HEK293T (cell line): ENCODE results near the gene FREY1.
"Not testable (repeated sequence)": the region's sequence is repeated elsewhere in the genome, so short reads cannot be mapped to it uniquely, and the experiment has no call there.

Experiments
- CTCF ChIA-PET: fragments of 350-600 bp; formaldehyde crosslinking; extraction: SDS; loops from one replicate; lab custom pipeline; 2021; ENCODE audit warnings: antibody characterized with exemption, inconsistent platforms; lab: Yijun Ruan, JAX
- POLR2A ChIA-PET: fragments of 350-600 bp; formaldehyde crosslinking; extraction: SDS; loops from one replicate; lab custom pipeline; 2020; ENCODE audit warnings: antibody characterized with exemption, inconsistent platforms; lab: Yijun Ruan, JAX
- DNase-seq: peaks from one replicate; pipeline ENCODE4 v3.0.0; 2012; ENCODE audit warnings: mixed read lengths; ENCODE audit errors: extremely low spot score
- ARNT ChIP-seq: fragments of 450-650 bp; IDR thresholded peaks from 2 replicates; pipeline ENCODE4 v1.6.1; 2017; ENCODE audit warnings: mild to moderate bottlenecking
- BHLHE40 ChIP-seq: fragments of 450-650 bp; IDR thresholded peaks from 2 replicates; pipeline ENCODE4 v1.6.1; 2016; ENCODE audit warnings: mild to moderate bottlenecking, moderate library complexity, borderline replicate concordance
- CTBP1 ChIP-seq: fragments of 450-650 bp; IDR thresholded peaks from 2 replicates; pipeline ENCODE4 v1.6.1; 2016; ENCODE audit warnings: borderline replicate concordance
- ELF4 ChIP-seq: fragments of 450-650 bp; IDR thresholded peaks from 2 replicates; pipeline ENCODE4 v1.6.1; 2017; ENCODE audit warnings: antibody characterized with exemption
- FOXA1 ChIP-seq: fragments of 450-650 bp; IDR thresholded peaks from 2 replicates; pipeline ENCODE4 v1.6.1; 2016; ENCODE audit warnings: mild to moderate bottlenecking
- FOXK2 ChIP-seq: fragments of 450-650 bp; IDR thresholded peaks from 2 replicates; pipeline ENCODE4 v1.6.1; 2016; ENCODE audit warnings: mild to moderate bottlenecking
- FOXM1 ChIP-seq: fragments of 450-650 bp; IDR thresholded peaks from 2 replicates; pipeline ENCODE4 v1.6.1; 2017; ENCODE audit warnings: mild to moderate bottlenecking, borderline replicate concordance
- HDGF ChIP-seq: fragments of 450-650 bp; IDR thresholded peaks from 2 replicates; pipeline ENCODE4 v1.6.1; 2017; ENCODE audit warnings: antibody characterized with exemption, borderline replicate concordance
- L3MBTL2 ChIP-seq: fragments of 450-650 bp; conservative IDR thresholded peaks from 2 replicates; pipeline ENCODE4 v1.6.1; 2016; ENCODE audit warnings: mild to moderate bottlenecking
- LEF1 ChIP-seq: fragments of 450-650 bp; IDR thresholded peaks from 2 replicates; pipeline ENCODE4 v1.6.1; 2017; ENCODE audit warnings: mild to moderate bottlenecking, borderline replicate concordance
- NFRKB ChIP-seq: fragments of 450-650 bp; IDR thresholded peaks from 2 replicates; pipeline ENCODE4 v1.6.1; 2016; ENCODE audit warnings: mild to moderate bottlenecking, moderate library complexity
- SP1 ChIP-seq: fragments of 450-650 bp; IDR thresholded peaks from 2 replicates; pipeline ENCODE4 v1.6.1; 2017
- SUZ12 ChIP-seq: fragments of 450-650 bp; IDR thresholded peaks from 2 replicates; pipeline ENCODE4 v1.6.1; 2016; ENCODE audit warnings: mild to moderate bottlenecking
- TARDBP ChIP-seq: fragments of 450-650 bp; IDR thresholded peaks from 2 replicates; pipeline ENCODE4 v1.6.1; 2016
- ZNF384 ChIP-seq: fragments of 450-650 bp; IDR thresholded peaks from 2 replicates; pipeline ENCODE4 v1.6.1; 2016
- TF ChIP-seq, protein P1 (sequence below): fragments of 450-650 bp; IDR thresholded peaks from 2 replicates; pipeline ENCODE4 v1.6.1; 2016

Gene FREY1

GRCh38 chr11:45909594-45910475, 2.8 kb upstream of the FREY1 start:
- ChIA-PET POLR2A (interaction anchor here (1.3 kb wide), 1 partner anchor 8 kb away, joined by 4 read pairs; the partner anchor contains the start of gene PEX16), CTCF (no interaction called here)
- no peak for DNase-seq
- no peak for TF ChIP-seq SP1
- no peak for TF ChIP-seq LEF1
- no peak for TF ChIP-seq FOXM1
- TF ChIP-seq FOXK2, result no peak

DNA sequence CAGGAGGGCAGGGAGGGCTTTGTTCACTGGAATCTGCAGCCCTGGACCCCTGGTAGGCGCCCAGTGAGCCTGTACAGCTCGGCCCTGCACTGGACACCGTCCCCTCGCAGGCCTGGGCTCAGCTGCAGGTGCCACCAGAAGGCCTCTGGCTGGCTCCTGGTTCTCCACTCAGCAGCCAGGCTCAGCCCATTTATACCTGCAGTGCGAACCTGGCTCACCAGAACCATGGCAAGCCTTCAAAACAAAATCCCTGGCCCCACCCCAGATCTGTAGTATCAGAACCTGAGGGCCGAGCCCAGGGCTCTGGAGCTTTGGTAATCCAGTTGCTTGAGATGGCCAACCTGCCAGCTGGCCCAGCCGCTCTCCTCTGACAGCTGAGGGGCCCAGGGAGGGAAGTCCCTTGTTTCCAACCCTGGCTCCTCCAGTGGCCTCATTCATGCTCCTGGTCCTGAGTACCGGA, 870 bp upstream of the FREY1 start:
- ChIA-PET CTCF (no interaction called here), POLR2A (interaction anchor here (1.1 kb wide), 1 partner anchor 9 kb away, joined by 5 read pairs; the partner anchor contains the start of gene PEX16)
- TF ChIP-seq FOXA1, result no peak
- no peak for DNase-seq

- ChIA-PET CTCF (no interaction called here), POLR2A (no interaction called here)
- no peak for TF ChIP-seq FOXK2
- DNase-seq, result no peak
These were observed 882 bp downstream of the FREY1 start for GRCh38 chr11:45906096-45906682.

- DNase-seq, POLR2A ChIA-PET, CTCF ChIA-PET: not testable (repeated sequence)
These were observed 1.5 kb downstream of the FREY1 start for GRCh38 chr11:45905576-45905975.

DNA sequence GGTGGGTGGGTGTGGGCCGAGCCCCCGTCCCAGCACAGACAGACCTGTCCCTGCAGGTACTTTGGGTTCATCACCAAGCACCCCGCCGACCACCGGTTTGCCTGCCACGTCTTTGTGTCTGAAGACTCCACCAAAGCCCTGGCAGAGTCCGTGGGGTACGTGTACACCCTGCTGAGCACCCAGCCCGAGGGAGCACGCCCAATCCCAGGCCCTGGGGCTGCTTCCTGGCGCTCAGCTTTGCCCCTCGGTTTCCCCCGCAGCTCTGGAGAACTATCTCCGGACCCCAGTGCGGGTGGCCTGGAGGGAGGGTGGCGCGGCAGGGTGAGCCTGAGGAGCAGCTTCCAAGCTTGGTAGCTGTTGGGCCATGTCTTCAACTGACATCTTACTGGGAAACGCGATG, 2.0 kb downstream of the FREY1 start:
- POLR2A ChIA-PET, result no interaction called here
- TF ChIP-seq BHLHE40, result no peak
- TF ChIP-seq, protein P1, sequence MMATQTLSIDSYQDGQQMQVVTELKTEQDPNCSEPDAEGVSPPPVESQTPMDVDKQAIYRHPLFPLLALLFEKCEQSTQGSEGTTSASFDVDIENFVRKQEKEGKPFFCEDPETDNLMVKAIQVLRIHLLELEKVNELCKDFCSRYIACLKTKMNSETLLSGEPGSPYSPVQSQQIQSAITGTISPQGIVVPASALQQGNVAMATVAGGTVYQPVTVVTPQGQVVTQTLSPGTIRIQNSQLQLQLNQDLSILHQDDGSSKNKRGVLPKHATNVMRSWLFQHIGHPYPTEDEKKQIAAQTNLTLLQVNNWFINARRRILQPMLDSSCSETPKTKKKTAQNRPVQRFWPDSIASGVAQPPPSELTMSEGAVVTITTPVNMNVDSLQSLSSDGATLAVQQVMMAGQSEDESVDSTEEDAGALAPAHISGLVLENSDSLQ, result no peak
- TF ChIP-seq FOXK2, result no peak
- no peak for TF ChIP-seq L3MBTL2
- no peak for TF ChIP-seq CTBP1
- no peak for TF ChIP-seq NFRKB
- no peak for TF ChIP-seq SUZ12
- TF ChIP-seq FOXM1, result no peak

GRCh38 chr11:45904309-45904915, 2.7 kb downstream of the FREY1 start:
- TF ChIP-seq HDGF (no peak), ZNF384 (no peak), FOXA1 (no peak), L3MBTL2 (no peak), ARNT (no peak), SUZ12 (no peak), ELF4 (no peak), LEF1 (no peak), NFRKB (no peak), CTBP1 (no peak), TARDBP (no peak), FOXM1 (no peak), SP1 (no peak)
- TF ChIP-seq, protein P1, result no peak
- ChIA-PET POLR2A (no interaction called here), CTCF (no interaction called here)
- no peak for DNase-seq

More for the DNA sequence above, 2.0 kb downstream of the FREY1 start:
- no peak for DNase-seq
- CTCF ChIA-PET, result no interaction called here

- POLR2A ChIA-PET, result no interaction called here
These were observed 4.4 kb downstream of the FREY1 start for GRCh38 chr11:45902452-45903380.

More at GRCh38 chr11:45902452-45903380, 4.4 kb downstream of the FREY1 start:
- CTCF ChIA-PET, result no interaction called here
- DNase-seq, result no peak
- TF ChIP-seq LEF1, result no peak
- TF ChIP-seq SP1, result no peak
- TF ChIP-seq FOXM1, result no peak
- TF ChIP-seq HDGF, result no peak
- no peak for TF ChIP-seq ELF4
- no peak for TF ChIP-seq BHLHE40
